Measurements from ENCODE around the gene MMP7. TPM values are rescaled to one million over a fixed set of nuclear protein-coding genes. Genes with fewer than 3 reads are reported as not detected.

MMP7 gene
- total and polyA plus RNA-seq, 8 donors, result 0.20 to 136 (median 0.52) TPM; not detected in 1

DNA sequence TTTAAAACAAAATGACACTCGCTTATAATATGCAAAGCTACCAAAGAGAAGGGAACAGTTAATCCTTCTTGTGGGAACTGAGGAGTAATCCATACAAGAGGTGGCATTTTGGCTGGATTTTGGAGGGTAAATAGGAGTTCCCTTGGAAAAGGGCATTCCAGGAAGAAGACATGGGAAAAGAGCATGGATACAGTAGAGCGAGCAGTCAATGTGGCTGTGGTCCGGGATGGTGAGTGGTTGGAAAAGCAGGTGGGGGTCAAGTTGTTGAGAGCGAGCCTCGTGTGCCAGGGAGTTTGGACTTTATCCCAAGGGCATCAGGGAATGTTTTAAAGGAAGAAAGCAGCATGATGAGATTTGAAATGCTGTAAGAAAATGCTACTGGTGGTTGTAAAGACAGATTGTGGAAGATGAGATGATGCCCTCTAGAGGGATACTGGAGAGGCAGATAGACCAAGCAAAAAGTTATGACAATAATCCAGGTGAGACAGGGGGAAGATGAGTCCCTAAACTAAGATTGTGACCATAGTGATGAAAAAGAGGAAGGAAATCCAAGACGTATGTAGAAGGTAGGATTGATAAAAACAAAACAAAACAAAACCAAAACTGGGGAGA lies 3.8 kb upstream of the MMP7 start:
- Histone ChIP-seq H3K9me3 (no peaks in the 10 kb centered on the region), H3K36me3 (no peaks in the 10 kb centered on the region), H3K4me3 (no peak overlapping the region), H3K4me1 (no peaks in the 10 kb centered on the region), H3K27ac (no peak overlapping the region), H3K27me3 (no peaks in the 10 kb centered on the region)
- intact Hi-C loops (cut with DNase I), result no loop called here
- TF ChIP-seq, protein P1, sequence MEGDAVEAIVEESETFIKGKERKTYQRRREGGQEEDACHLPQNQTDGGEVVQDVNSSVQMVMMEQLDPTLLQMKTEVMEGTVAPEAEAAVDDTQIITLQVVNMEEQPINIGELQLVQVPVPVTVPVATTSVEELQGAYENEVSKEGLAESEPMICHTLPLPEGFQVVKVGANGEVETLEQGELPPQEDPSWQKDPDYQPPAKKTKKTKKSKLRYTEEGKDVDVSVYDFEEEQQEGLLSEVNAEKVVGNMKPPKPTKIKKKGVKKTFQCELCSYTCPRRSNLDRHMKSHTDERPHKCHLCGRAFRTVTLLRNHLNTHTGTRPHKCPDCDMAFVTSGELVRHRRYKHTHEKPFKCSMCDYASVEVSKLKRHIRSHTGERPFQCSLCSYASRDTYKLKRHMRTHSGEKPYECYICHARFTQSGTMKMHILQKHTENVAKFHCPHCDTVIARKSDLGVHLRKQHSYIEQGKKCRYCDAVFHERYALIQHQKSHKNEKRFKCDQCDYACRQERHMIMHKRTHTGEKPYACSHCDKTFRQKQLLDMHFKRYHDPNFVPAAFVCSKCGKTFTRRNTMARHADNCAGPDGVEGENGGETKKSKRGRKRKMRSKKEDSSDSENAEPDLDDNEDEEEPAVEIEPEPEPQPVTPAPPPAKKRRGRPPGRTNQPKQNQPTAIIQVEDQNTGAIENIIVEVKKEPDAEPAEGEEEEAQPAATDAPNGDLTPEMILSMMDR (IDR thresholded peaks at IDR 0.05), result no peak
- ATAC-seq (no peak), DNase-seq (no peak)

DNA sequence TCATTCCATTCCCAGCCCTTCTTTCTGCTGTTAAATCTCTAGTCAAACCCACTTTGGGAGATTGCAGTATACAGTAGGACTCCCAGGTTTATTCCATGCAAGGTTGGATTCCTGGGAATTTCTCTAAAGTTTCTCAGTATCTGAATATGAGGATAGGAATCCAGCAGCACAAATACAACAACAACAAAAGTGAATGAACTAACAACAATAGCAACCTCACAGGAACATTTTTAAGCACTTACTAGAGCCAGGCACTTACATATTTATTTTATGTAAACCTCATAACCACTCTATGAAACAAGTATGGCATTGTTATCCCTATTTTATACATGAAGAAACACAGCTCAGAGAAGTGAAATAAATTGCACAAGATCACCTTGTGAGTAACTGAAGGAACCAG lies 1.9 kb downstream of the MMP7 start:
- no peak overlapping the region for H3K4me3 ChIP-seq
- DNase-seq (no peak), ATAC-seq (no peak)
- intact Hi-C loops (cut with DNase I), result no loop called here
- H3K9me3 ChIP-seq, result no peaks in the 10 kb centered on the region
- H3K27me3 ChIP-seq, result no peaks in the 10 kb centered on the region
- no peaks in the 10 kb centered on the region for H3K36me3 ChIP-seq
- H3K27ac ChIP-seq, result no peak overlapping the region
- no peaks in the 10 kb centered on the region for H3K4me1 ChIP-seq
- TF ChIP-seq, protein P1 (IDR thresholded peaks at IDR 0.05), result no peak

- no peak overlapping the region for H3K4me3 ChIP-seq
- no peaks in the 10 kb centered on the region for H3K9me3 ChIP-seq
- H3K27me3 ChIP-seq, result no peaks in the 10 kb centered on the region
- intact Hi-C loops (cut with DNase I), result no loop called here
- TF ChIP-seq, protein P1 (IDR thresholded peaks at IDR 0.05), result no peak
- ATAC-seq (no peak), DNase-seq (no peak)
- no peaks in the 10 kb centered on the region for H3K36me3 ChIP-seq
- no peaks in the 10 kb centered on the region for H3K4me1 ChIP-seq
- no peak overlapping the region for H3K27ac ChIP-seq
These were observed 2.9 kb downstream of the MMP7 start for GRCh38 chr11:102527684-102528083.

DNA sequence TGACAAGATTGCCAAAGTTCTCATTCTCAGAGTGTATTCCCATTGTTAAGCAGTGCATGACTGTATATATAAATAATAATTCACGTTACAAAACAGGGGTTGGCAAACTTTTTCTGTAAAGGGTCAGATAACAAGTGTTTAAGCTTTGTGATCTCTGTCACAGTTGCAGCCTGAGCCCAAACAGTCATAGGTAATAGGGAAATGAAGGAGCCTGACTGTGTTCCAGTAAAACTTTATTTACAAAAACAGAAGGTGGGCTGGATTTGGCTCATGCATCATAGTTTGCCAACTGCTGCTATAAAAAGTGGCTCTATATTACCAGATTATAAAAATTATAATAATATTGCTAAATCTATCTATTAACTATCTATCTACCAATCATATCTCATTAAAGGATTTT lies 3.5 kb downstream of the MMP7 start:
- Histone ChIP-seq H3K4me3 (no peak overlapping the region), H3K27me3 (no peaks in the 10 kb centered on the region), H3K36me3 (no peaks in the 10 kb centered on the region), H3K9me3 (no peaks in the 10 kb centered on the region), H3K4me1 (no peaks in the 10 kb centered on the region), H3K27ac (no peak overlapping the region)
- TF ChIP-seq, protein P1 (IDR thresholded peaks at IDR 0.05), result no peak
- DNase-seq (no peak), ATAC-seq (no peak)
- intact Hi-C loops (cut with DNase I), result no loop called here

GRCh38 chr11:102523887-102524286 lies 6.7 kb downstream of the MMP7 start:
- no peak for ATAC-seq
- Histone ChIP-seq H3K36me3 (no peaks in the 10 kb centered on the region), H3K9me3 (no peaks in the 10 kb centered on the region), H3K4me3 (no peak overlapping the region), H3K4me1 (no peaks in the 10 kb centered on the region), H3K27me3 (no peaks in the 10 kb centered on the region), H3K27ac (no peak overlapping the region)
- TF ChIP-seq, protein P1 (IDR thresholded peaks at IDR 0.05), result no peak
- intact Hi-C loops (cut with DNase I), result no loop called here
- DNase-seq, result no peak
